HG02678 (cell line): ENCODE results near the gene ZNF18.
"Not testable (repeated sequence)": the region's sequence is repeated elsewhere in the genome, so short reads cannot be mapped to it uniquely, and the experiment has no call there.

Experiments
- ATAC-seq: cut with Tn5 transposase; IDR thresholded peaks from one replicate; pipeline ENCODE4 v1.9.1; 2021; ENCODE audit warnings: mild to moderate bottlenecking, moderate library complexity; ENCODE audit not compliant: unreplicated experiment

ZNF18 gene

DNA sequence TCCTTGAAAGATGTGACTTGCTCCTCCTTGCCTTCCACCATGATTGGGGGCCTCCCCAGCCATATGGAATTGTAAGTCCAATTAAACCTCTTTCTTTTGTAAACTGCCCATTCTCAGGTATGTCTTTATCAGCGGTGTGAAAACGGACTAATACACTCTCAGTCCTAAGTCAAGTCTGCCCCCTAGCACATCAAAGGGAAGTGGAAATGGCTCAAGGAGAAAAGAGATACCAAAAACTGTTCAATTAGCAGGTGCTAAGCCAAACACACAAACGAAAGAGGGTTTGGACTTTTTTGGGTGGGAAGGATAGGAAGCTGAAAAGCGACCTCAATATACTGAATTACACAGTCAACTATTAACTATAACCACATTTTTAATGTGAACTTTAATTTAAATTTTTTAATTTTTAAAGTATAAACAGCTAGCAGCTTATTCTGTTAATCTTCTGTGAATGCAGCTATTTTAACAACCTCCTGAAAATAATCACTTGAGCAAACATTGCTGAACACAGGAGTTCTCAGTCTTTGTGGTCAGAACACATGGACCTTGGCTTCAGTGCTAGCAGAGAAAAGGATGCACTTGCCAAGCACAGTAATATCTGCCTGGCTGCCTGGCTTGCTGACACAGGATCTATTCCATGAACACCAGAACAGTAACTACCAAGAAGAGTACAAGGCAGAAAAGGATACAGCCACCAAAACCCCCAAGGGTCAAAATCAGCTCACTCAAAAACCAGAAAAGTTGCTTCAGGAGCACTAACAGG is 10.9 kb downstream of the ZNF18 start:
- no peak for ATAC-seq

GRCh38 chr17:11981862-11982261 is 15.4 kb downstream of the ZNF18 start:
- ATAC-seq, result no peak

GRCh38 chr17:11980813-11981212 is 16.5 kb downstream of the ZNF18 start:
- ATAC-seq, result no peak

GRCh38 chr17:11979795-11980194 is 17.5 kb downstream of the ZNF18 start:
- ATAC-seq, result no peak

DNA sequence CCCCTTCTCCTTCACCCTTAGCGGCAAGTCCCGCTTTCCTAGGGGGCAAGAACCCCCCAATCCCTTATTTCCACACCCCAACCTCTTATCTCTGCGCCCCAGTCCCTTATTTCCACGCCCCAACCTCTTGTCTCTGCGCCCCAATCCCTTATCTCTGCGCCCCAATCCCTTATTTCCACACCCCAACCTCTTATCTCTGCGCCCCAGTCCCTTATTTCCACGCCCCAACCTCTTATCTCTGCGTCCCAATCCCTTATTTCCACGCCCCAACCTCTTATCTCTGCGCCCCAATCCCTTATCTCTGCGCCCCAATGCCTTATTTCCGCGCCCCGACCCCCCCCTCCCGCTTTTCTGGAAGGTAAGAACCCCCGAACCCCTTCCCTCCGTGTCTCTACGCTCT is 24.5 kb downstream of the ZNF18 start:
- not testable (repeated sequence) for ATAC-seq

DNA sequence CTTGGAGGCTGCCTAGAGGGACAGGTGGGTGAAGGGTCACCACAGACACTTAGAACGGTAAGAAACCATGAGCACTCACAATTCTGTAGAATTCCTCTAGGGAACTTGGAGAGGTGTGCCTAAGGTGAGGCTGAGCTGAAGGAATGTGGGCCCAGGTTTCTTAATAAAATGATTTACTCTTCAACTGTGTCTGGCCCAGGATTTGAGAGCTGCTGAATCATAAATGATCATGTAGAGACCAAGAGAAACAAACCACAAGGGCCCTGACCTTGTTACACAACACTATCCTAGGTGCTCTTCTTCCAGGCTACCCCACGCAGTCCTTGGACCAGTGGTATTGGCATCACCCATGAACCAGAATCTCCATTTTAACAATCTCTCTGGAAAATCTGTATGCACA is 27.7 kb downstream of the ZNF18 start:
- no peak for ATAC-seq

DNA sequence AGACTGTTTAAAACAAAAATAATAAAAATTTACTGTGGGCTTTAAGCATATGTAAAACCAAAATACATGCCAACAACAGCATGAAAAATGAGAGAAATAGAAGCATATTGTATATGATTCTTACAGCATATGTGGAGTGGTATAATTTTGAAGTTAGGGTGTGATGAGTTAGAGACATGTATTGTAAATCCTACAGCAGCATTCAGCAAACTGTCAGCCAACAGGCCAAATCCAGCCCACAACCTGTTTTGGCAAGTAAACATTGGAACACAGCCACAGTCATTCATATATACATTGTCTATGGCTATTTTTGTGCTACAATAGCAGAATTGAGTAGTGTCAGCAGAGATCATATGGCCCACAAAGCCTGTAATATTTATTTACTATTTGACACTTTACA is 42.3 kb downstream of the ZNF18 start:
- ATAC-seq, result no peak

- ATAC-seq, result no peak
These were observed 43.4 kb downstream of the ZNF18 start for GRCh38 chr17:11953924-11954323.

DNA sequence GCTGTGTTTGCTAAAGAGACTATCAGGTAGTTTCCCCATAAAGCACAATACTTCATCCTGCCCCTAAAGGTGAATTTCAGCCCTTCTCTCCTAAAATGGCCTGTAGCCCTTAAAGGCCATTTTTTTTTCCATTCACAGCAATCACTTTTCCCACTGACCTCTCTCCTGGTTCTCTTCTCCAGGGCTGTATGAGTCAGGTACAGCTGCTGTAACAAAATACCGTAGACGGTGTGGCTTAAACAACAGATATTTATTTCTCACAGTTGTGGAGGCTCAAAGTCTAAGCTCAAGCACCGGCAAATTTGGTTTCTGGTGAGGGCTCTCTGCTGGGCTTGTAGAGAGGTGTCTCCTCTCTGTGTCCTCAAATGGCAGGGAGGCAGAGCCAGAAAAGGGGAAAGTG is 44.7 kb downstream of the ZNF18 start:
- no peak for ATAC-seq

DNA sequence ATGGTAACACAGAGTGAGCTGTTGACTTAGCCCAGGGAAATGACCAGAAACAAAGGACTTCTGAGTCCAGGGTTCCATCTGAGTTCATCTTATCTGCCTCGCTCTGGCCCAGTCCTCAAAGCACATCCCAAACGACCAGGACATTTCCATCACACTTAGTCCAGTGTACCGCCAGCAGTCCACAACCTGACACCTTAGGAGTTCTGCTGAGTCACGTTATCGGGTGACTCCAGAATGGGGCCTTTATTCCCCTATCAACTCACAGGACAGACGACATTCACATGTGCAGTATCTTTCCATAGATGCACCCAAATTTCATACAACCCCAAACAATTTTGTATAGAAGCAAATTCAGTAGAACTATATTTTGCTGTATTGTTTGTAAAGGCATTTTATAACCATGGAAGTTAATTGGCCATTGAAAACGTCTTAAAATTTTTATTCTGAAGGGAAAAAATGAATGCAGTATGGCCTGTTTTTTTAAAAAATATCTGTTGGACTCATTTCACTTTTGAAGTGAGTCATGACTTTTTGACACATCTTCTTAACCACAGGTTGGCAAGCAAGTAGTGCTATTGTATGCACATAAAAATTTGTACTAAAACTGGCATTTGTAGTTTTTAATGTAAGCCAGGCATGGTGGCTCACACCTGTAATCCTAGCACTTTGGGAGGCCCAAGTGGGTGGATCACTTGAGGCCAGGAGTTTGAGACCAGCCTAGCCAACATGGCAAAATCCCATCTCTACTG is 46.3 kb downstream of the ZNF18 start:
- no peak for ATAC-seq

- ATAC-seq, result not testable (repeated sequence)
These were observed 47.7 kb downstream of the ZNF18 start for GRCh38 chr17:11949571-11949970.

GRCh38 chr17:11948789-11949188 is 48.5 kb downstream of the ZNF18 start:
- no peak for ATAC-seq

DNA sequence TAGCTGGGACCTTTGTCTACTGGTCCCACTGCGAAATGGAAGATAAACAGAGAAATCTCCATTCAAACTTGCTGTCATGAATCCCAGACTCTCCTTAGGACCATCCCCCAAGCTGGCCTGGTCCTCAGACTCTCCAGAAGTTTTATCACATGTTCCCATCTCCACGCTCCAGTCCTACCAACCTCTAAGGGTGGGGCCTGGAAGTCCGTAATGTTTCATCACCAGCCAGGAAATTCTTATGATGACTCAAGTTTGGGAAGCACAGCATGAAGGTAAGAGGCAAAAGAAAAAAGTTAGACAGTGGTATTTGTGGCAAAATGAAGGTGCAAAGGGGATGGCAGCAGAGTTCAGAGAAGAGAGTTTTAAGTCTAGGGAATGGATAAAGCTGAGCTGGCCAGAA is 52.7 kb downstream of the ZNF18 start:
- ATAC-seq, result no peak

DNA sequence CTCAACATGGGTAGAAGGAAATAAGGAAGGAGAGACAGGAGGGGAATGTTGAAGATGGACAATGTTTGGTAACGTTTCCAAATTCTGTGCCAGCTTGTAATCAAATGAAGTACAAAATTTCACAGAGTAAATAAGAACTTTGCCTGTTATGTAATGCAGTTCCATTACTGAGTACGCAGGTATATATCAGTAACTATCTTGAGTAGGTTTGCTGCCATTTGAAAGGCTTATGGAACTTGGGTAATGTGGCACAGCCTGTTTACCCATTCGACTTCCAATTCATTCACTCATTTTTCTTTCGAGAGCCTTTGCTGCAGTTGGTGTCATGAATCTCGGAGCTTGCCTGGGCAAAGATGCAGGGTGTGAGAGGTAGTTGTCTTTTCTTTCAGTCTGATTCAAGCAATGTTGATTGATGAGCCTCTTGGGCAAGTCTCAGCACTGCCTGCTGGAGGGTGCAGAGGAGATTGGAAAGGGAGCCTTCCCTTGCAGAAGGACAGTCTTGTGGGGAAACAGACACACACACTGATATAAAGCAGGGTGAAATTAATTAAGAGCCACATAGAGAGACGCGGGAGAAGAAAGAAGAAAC is 53.4 kb downstream of the ZNF18 start:
- ATAC-seq, result no peak

DNA sequence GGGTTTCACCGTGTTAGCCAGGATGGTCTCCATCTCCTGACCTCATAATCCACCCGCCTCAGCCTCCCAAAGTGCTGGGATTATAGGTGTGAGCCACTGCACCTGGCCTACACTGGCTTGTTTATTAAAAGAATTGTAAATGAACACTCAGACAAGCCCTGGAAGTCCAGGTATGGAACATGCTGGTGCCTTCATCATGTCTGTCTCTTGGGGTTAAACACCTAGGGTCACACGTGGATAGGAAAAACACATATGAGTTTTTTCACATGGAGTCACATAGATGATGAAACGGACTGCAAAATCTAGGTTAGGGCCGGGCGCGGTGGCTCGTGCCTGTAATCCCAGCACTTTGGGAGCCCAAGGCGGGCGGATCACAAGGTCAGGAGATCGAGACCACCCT is 54.2 kb downstream of the ZNF18 start:
- ATAC-seq, result not testable (repeated sequence)

GRCh38 chr17:11940904-11941303 is 56.4 kb downstream of the ZNF18 start:
- ATAC-seq, result no peak

GRCh38 chr17:11935734-11936406 is 61.4 kb downstream of the ZNF18 start:
- ATAC-seq, result no peak

GRCh38 chr17:11932337-11932898 is 64.9 kb downstream of the ZNF18 start:
- ATAC-seq, result no peak

- no peak for ATAC-seq
These were observed 68.8 kb downstream of the ZNF18 start for GRCh38 chr17:11928436-11928835.
